ENCODE measurements around the gene STRADA.
A peak's percentile ranks its signal among the peaks of the same experiment; 100 is the strongest.

Gene STRADA

GRCh38 chr17:63772801-63773271 lies 31.2 kb upstream of the STRADA start:
- Histone ChIP-seq H3K9ac (ENCODE audit: low read depth, low read length) (peak overlapping the region; percentile 78), H3K36me3 (ENCODE audit: insufficient read depth, low read length) (0 out of 2 replicates have a peak, but pooled peaks cover 3% of the 10 kb centered on the region), H3K4me1 (ENCODE audit: insufficient read depth, low read length) (peaks cover 4% of the 10 kb centered on the region), H3K9me3 (ENCODE audit: control insufficient read depth, insufficient read depth, low read length) (no peaks in the 10 kb centered on the region)

GRCh38 chr17:63768433-63768832 lies 26.8 kb upstream of the STRADA start:
- no peak overlapping the region for H3K9ac ChIP-seq (ENCODE audit: low read depth, low read length)
- H3K9me3 ChIP-seq (ENCODE audit: control insufficient read depth, insufficient read depth, low read length), result no peaks in the 10 kb centered on the region
- peaks cover 4% of the 10 kb centered on the region for H3K36me3 ChIP-seq (ENCODE audit: insufficient read depth, low read length)
- no peaks in the 10 kb centered on the region for H3K4me1 ChIP-seq (ENCODE audit: insufficient read depth, low read length)

GRCh38 chr17:63766754-63767153 lies 25.2 kb upstream of the STRADA start:
- no peaks in the 10 kb centered on the region for H3K9me3 ChIP-seq (ENCODE audit: control insufficient read depth, insufficient read depth, low read length)
- no peaks in the 10 kb centered on the region for H3K4me1 ChIP-seq (ENCODE audit: insufficient read depth, low read length)
- no peak overlapping the region for H3K9ac ChIP-seq (ENCODE audit: low read depth, low read length)
- H3K36me3 ChIP-seq (ENCODE audit: insufficient read depth, low read length), result peaks cover 4% of the 10 kb centered on the region

- H3K36me3 ChIP-seq (ENCODE audit: insufficient read depth, low read length), result peaks cover 15% of the 10 kb centered on the region
- no peaks in the 10 kb centered on the region for H3K9me3 ChIP-seq (ENCODE audit: control insufficient read depth, insufficient read depth, low read length)
- H3K9ac ChIP-seq (ENCODE audit: low read depth, low read length), result no peak overlapping the region
- H3K4me1 ChIP-seq (ENCODE audit: insufficient read depth, low read length), result no peaks in the 10 kb centered on the region
Observed at GRCh38 chr17:63764716-63765115, 23.1 kb upstream of the STRADA start.

- H3K4me1 ChIP-seq (ENCODE audit: insufficient read depth, low read length), result no peaks in the 10 kb centered on the region
- H3K9me3 ChIP-seq (ENCODE audit: control insufficient read depth, insufficient read depth, low read length), result no peaks in the 10 kb centered on the region
- H3K9ac ChIP-seq (ENCODE audit: low read depth, low read length), result no peak overlapping the region
- H3K36me3 ChIP-seq (ENCODE audit: insufficient read depth, low read length), result peaks cover 22% of the 10 kb centered on the region
Observed at GRCh38 chr17:63762161-63763078, 20.8 kb upstream of the STRADA start.

- no peak overlapping the region for H3K9ac ChIP-seq (ENCODE audit: low read depth, low read length)
- no peaks in the 10 kb centered on the region for H3K4me1 ChIP-seq (ENCODE audit: insufficient read depth, low read length)
- H3K36me3 ChIP-seq (ENCODE audit: insufficient read depth, low read length), result peaks cover 34% of the 10 kb centered on the region
- no peaks in the 10 kb centered on the region for H3K9me3 ChIP-seq (ENCODE audit: control insufficient read depth, insufficient read depth, low read length)
Observed at GRCh38 chr17:63760771-63761539, 19.4 kb upstream of the STRADA start.

- Histone ChIP-seq H3K9me3 (ENCODE audit: control insufficient read depth, insufficient read depth, low read length) (no peaks in the 10 kb centered on the region), H3K4me1 (ENCODE audit: insufficient read depth, low read length) (no peaks in the 10 kb centered on the region), H3K9ac (ENCODE audit: low read depth, low read length) (no peak overlapping the region), H3K36me3 (ENCODE audit: insufficient read depth, low read length) (peaks cover 44% of the 10 kb centered on the region)
Observed at GRCh38 chr17:63758428-63758827, 16.8 kb upstream of the STRADA start.

GRCh38 chr17:63754046-63754445 lies 12.4 kb upstream of the STRADA start:
- Histone ChIP-seq H3K9ac (ENCODE audit: low read depth, low read length) (no peak overlapping the region), H3K36me3 (ENCODE audit: insufficient read depth, low read length) (peaks cover 54% of the 10 kb centered on the region), H3K9me3 (ENCODE audit: control insufficient read depth, insufficient read depth, low read length) (no peaks in the 10 kb centered on the region), H3K4me1 (ENCODE audit: insufficient read depth, low read length) (no peaks in the 10 kb centered on the region)

GRCh38 chr17:63753215-63753614 lies 11.6 kb upstream of the STRADA start:
- Histone ChIP-seq H3K36me3 (ENCODE audit: insufficient read depth, low read length) (peaks cover 54% of the 10 kb centered on the region), H3K9ac (ENCODE audit: low read depth, low read length) (no peak overlapping the region), H3K9me3 (ENCODE audit: control insufficient read depth, insufficient read depth, low read length) (no peaks in the 10 kb centered on the region), H3K4me1 (ENCODE audit: insufficient read depth, low read length) (no peaks in the 10 kb centered on the region)

GRCh38 chr17:63752707-63753106 lies 11.1 kb upstream of the STRADA start:
- Histone ChIP-seq H3K9me3 (ENCODE audit: control insufficient read depth, insufficient read depth, low read length) (no peaks in the 10 kb centered on the region), H3K36me3 (ENCODE audit: insufficient read depth, low read length) (peaks cover 50% of the 10 kb centered on the region), H3K9ac (ENCODE audit: low read depth, low read length) (no peak overlapping the region), H3K4me1 (ENCODE audit: insufficient read depth, low read length) (no peaks in the 10 kb centered on the region)

GRCh38 chr17:63751806-63752205 lies 10.2 kb upstream of the STRADA start:
- Histone ChIP-seq H3K4me1 (ENCODE audit: insufficient read depth, low read length) (no peaks in the 10 kb centered on the region), H3K9ac (ENCODE audit: low read depth, low read length) (no peak overlapping the region), H3K36me3 (ENCODE audit: insufficient read depth, low read length) (peaks cover 47% of the 10 kb centered on the region), H3K9me3 (ENCODE audit: control insufficient read depth, insufficient read depth, low read length) (no peaks in the 10 kb centered on the region)

GRCh38 chr17:63741143-63741407 lies 524 bp downstream of the STRADA start:
- Histone ChIP-seq H3K4me1 (ENCODE audit: insufficient read depth, low read length) (peaks cover 5% of the 10 kb centered on the region; the same call in 1 of the 2 replicates), H3K36me3 (ENCODE audit: insufficient read depth, low read length) (peaks cover 10% of the 10 kb centered on the region), H3K9ac (ENCODE audit: low read depth, low read length) (peak overlapping the region; percentile 98), H3K9me3 (ENCODE audit: control insufficient read depth, insufficient read depth, low read length) (no peaks in the 10 kb centered on the region)

- peak overlapping the region; percentile 98 for H3K9ac ChIP-seq (ENCODE audit: low read depth, low read length)
- peaks cover 5% of the 10 kb centered on the region; the same call in 1 of the 2 replicates for H3K4me1 ChIP-seq (ENCODE audit: insufficient read depth, low read length)
- no peaks in the 10 kb centered on the region for H3K9me3 ChIP-seq (ENCODE audit: control insufficient read depth, insufficient read depth, low read length)
- peaks cover 6% of the 10 kb centered on the region for H3K36me3 ChIP-seq (ENCODE audit: insufficient read depth, low read length)
Observed at GRCh38 chr17:63740464-63741142, 996 bp downstream of the STRADA start.

GRCh38 chr17:63735691-63736090 lies 5.9 kb downstream of the STRADA start:
- Histone ChIP-seq H3K9me3 (ENCODE audit: control insufficient read depth, insufficient read depth, low read length) (no peaks in the 10 kb centered on the region), H3K36me3 (ENCODE audit: insufficient read depth, low read length) (peaks cover 3% of the 10 kb centered on the region; the same call in 1 of the 2 replicates), H3K4me1 (ENCODE audit: insufficient read depth, low read length) (peaks cover 4% of the 10 kb centered on the region; the same call in 1 of the 2 replicates), H3K9ac (ENCODE audit: low read depth, low read length) (no peak overlapping the region)
